ENCODE measurements around the gene GCC2. TPM values are rescaled to one million over a fixed set of nuclear protein-coding genes. Genes with fewer than 3 reads are reported as not detected.

The GCC2 gene
- total RNA-seq, 2 donors from 2014 or later, result 12.8 to 16.1 TPM

DNA sequence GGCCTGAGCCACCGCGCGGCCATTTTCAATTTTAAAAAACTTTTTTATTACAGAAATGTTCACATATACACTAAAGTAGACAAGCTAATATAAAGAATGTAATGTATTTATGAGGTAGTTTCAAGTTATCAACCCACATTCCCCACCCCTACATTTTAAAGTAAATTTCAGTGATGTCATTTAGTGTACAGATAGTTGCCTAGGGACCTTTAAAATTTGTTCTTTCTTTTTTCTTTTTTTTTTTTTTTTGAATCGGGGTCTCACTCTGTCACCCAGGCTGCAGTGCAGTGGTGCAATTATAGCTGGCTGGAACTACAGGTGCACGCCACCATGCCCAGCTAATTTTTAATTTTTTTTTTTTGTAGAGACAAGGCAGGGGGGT is 82.7 kb downstream of the GCC2 start:
- Histone ChIP-seq H3K27ac (no peak overlapping the region), H3K4me1 (peaks cover 0 to 12% of the 10 kb centered on the region in 2 donors), H3K9me3 (no peaks in the 10 kb centered on the region), H3K4me3 (no peak overlapping the region), H3K27me3 (no peaks in the 10 kb centered on the region), H3K36me3 (no peaks in the 10 kb centered on the region)
- TF ChIP-seq, protein P1, sequence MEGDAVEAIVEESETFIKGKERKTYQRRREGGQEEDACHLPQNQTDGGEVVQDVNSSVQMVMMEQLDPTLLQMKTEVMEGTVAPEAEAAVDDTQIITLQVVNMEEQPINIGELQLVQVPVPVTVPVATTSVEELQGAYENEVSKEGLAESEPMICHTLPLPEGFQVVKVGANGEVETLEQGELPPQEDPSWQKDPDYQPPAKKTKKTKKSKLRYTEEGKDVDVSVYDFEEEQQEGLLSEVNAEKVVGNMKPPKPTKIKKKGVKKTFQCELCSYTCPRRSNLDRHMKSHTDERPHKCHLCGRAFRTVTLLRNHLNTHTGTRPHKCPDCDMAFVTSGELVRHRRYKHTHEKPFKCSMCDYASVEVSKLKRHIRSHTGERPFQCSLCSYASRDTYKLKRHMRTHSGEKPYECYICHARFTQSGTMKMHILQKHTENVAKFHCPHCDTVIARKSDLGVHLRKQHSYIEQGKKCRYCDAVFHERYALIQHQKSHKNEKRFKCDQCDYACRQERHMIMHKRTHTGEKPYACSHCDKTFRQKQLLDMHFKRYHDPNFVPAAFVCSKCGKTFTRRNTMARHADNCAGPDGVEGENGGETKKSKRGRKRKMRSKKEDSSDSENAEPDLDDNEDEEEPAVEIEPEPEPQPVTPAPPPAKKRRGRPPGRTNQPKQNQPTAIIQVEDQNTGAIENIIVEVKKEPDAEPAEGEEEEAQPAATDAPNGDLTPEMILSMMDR (IDR thresholded peaks at IDR 0.05), result no peak
- DNase-seq (ENCODE audit: low spot score), result no peak

DNA sequence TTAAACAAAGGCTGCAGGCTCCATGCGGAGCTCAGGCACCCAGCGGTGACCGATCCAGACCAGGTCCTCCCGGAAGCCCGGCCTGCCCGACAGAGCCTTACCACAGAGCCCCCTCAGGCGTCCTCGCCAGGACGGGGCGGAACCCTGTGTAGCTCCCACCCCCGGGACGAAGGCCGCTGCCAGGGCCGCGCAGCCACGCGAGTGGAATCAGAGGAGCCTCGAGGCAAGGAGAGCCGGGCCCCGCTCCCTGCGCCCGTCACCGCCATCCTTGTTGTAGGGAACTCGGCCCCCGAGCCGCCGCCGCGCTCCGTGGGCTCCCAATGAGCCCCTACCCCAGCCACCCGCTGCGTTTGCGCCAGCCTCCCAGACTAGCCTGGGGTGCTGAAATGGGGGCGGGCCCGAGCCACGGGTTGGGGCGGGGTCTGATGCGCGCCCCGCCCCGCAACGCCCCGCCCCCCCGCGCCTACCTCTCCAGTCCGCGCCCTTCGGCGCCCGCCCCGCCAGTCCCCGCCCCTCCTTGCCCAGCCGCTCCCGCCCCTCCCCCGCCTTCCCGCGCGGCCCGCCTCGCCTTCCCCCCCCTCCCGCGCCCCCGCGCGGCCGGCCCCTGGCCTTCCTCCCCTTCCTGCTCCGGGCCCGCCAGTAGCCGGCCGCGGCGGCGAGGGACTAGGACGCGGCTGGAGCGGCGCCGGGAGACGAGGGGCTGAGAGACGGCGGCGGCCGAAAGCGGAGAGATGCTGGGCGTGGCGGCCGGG is 85.0 kb downstream of the GCC2 start, which contains the start of gene LIMS1:
LIMS1 (plus strand) TSS at position 639 of the 752 bp plus-strand sequence; CDS start at position 732, 93 bp downstream.
- Histone ChIP-seq H3K4me3 (peak within 1 kb of the TSS; percentile 74 to 78), H3K36me3 (no peaks in the 10 kb centered on the region), H3K27me3 (no peaks in the 10 kb centered on the region), H3K27ac (peak within 1 kb of the TSS; percentile 96 to 98), H3K4me1 (peaks cover 0 to 26% of the 10 kb centered on the region in 2 donors), H3K9me3 (no peaks in the 10 kb centered on the region)
- TF ChIP-seq, protein P1 (IDR thresholded peaks at IDR 0.05), result peak; percentile 13 to 39
- DNase-seq (ENCODE audit: low spot score), result peak; percentile 88

DNA sequence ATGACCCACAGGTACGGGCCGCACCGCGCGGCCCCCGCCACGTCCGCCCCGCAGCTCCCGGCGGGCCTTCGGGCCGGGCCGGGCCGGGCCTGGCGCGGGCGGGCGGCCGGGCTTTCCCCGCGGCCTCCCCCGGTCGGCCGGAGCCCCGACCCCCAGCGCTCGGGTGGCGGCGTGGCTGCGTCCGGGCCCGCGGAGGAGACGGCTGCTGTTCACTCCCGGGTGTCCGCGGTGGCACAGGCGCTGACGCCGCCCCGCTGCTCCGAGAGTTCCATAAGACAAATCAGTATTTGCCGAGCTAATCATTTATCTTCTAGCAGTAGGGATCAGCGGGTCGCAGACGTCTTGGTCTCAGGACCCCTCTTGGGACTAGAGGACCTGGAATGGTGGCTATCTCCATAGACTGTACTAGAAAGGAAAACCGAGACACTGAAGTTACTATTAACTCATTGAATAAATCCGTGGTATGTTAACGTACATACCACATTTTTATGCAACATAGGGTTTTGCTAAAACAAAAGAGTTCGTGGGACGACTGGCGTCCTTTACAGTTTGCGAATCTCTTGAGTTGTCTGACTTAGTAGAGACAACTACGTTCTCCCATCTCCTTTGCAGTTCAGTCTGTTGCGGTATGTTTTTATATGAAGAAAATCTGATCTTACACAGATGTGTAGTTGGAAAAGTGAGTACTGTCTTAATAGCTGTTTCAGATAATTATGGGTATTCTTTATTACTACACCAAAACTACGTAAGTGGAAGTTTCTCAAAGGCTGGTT is 85.8 kb downstream of the GCC2 start:
- H3K9me3 ChIP-seq, result no peaks in the 10 kb centered on the region
- DNase-seq (ENCODE audit: low spot score), result no peak
- H3K27me3 ChIP-seq, result no peaks in the 10 kb centered on the region
- H3K4me1 ChIP-seq, result peaks cover 0 to 26% of the 10 kb centered on the region in 2 donors
- H3K4me3 ChIP-seq, result peak overlapping the region; percentile 74 to 78
- H3K27ac ChIP-seq, result peak overlapping the region; percentile 96 to 98
- H3K36me3 ChIP-seq, result no peaks in the 10 kb centered on the region
- TF ChIP-seq, protein P1 (IDR thresholded peaks at IDR 0.05), result no peak

DNA sequence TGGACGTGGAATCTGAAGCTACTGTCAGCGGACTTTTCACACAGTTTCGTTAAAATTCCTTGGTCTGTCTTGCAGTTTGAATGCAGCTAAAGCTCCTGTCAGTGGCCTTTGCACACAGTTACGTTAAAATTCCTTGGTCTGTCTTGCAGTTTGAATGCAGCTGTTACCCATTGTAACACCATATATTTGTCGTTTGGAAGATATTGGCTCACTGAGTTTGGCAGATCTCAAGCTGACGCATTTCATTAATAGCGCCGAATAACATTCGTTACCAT is 86.3 kb downstream of the GCC2 start:
- no peaks in the 10 kb centered on the region for H3K9me3 ChIP-seq
- H3K27ac ChIP-seq, result peak overlapping the region; percentile 96 to 98
- no peaks in the 10 kb centered on the region for H3K36me3 ChIP-seq
- H3K4me3 ChIP-seq, result peak overlapping the region; percentile 74 to 78
- TF ChIP-seq, protein P1 (IDR thresholded peaks at IDR 0.05), result no peak
- no peak for DNase-seq (ENCODE audit: low spot score)
- peaks cover 0 to 27% of the 10 kb centered on the region in 2 donors for H3K4me1 ChIP-seq
- no peaks in the 10 kb centered on the region for H3K27me3 ChIP-seq

DNA sequence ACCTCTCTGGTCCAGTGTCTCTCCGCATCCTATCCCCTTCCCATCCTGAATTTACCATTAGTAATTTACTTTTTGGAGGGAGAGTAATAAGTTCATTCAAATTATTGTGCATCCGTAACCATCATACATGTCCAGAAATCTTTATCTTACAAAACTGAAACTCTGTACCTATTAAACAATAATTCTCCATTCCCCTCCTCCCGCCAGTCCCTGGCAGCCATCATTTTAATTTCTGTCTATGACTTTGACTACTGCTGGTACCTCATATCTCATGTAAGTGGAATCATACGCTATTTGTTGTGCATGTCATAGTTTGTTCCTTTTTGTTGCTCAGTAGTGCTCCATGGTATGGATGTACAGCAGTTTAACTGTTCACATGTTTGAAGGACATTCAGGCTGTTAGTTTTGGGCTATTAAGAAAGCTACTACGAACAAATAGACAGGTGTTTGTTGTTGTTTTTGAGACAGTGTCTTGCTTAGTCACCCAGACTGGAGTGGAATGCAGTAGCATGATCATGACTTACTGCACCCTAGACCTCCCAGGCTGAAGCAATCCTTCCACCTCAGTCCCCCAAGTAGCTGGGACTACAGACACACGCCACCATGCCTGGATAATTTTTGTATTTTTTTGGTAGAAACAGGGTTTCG is 87.3 kb downstream of the GCC2 start:
- Histone ChIP-seq H3K4me3 (no peak overlapping the region), H3K9me3 (no peaks in the 10 kb centered on the region), H3K27ac (no peak overlapping the region), H3K4me1 (peaks cover 0 to 37% of the 10 kb centered on the region in 2 donors), H3K27me3 (no peaks in the 10 kb centered on the region), H3K36me3 (no peaks in the 10 kb centered on the region)
- TF ChIP-seq, protein P1 (IDR thresholded peaks at IDR 0.05), result no peak
- DNase-seq (ENCODE audit: low spot score), result no peak
